ENCODE data around the gene TFF3.

DNA sequence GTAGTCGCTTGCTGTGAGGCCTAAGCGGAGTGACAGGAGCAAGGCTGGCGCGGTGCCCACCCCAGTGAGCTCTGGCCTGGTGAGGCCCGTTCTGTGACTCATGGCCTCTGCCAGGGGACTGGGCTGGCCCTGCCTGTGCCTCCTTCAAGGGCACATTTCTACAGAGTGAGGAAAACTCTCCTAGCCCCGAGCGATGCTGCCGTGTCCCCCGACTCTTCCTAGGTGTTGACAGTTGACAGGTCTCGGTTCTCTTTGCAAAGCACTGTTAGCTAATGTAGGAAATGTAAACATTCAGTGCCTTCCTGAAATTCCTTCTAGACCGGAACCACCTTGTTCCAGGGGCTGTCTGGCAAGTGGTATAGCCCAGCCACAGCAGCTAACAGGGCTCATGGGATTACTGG is 52.4 kb downstream of the TFF3 start:
- TF ChIP-seq POLR2AphosphoS5 (IDR thresholded peaks at IDR 0.05) (no peak), CTCF (IDR thresholded peaks at IDR 0.05) (no peak), EP300 (IDR thresholded peaks at IDR 0.05; ENCODE audit: low read depth) (no peak), POLR2A (IDR thresholded peaks at IDR 0.05) (no peak)

Data from transverse colon (tissue), 4 donors.